H9 (cell line): Measurements from ENCODE around the gene RNF212. TPM values are rescaled to one million over a fixed set of nuclear protein-coding genes. Genes with fewer than 3 reads are reported as not detected.

Experiments used
- DNase-seq: peaks from one replicate; pipeline ENCODE4 v3.0.0-alpha.2; 2017
- H2AFZ ChIP-seq: one replicate; pipeline ENCODE4 v1.6.1; 2013; ENCODE audit warnings: mild to moderate bottlenecking, low read length, control low read depth, moderate library complexity
- H2AK5ac ChIP-seq: 2 replicates; pipeline ENCODE4 v1.6.1; 2013; ENCODE audit warnings: low read length, control low read depth, mixed read lengths; ENCODE audit not compliant: insufficient read length
- H2BK120ac ChIP-seq: one replicate; pipeline ENCODE4 v1.6.1; 2013; ENCODE audit warnings: low read depth, mild to moderate bottlenecking, low read length, control low read depth, inconsistent platforms; ENCODE audit not compliant: poor library complexity, severe bottlenecking
- H2BK12ac ChIP-seq: 2 replicates; pipeline ENCODE4 v1.6.1; 2013; ENCODE audit warnings: low read length, control low read depth, mixed read lengths, low read depth; ENCODE audit not compliant: insufficient read length
- H2BK15ac ChIP-seq: 2 replicates; pipeline ENCODE4 v1.6.1; 2013; ENCODE audit warnings: low read depth, low read length, control low read depth
- H2BK20ac ChIP-seq: one replicate; pipeline ENCODE4 v1.6.1; 2013; ENCODE audit warnings: low read depth, mild to moderate bottlenecking, low read length, control low read depth, inconsistent platforms; ENCODE audit not compliant: poor library complexity, severe bottlenecking
- H2BK5ac ChIP-seq: 2 replicates; pipeline ENCODE4 v1.6.1; 2013; ENCODE audit warnings: low read length, control low read depth, mixed read lengths; ENCODE audit not compliant: insufficient read length
- H3K14ac ChIP-seq: 2 replicates; pipeline ENCODE4 v1.6.1; 2013; ENCODE audit warnings: low read length, control low read depth; ENCODE audit not compliant: insufficient read depth
- H3K18ac ChIP-seq: 2 replicates; pipeline ENCODE4 v1.6.1; 2013; ENCODE audit warnings: low read depth, mild to moderate bottlenecking, mixed read lengths, low read length, control low read depth; ENCODE audit not compliant: insufficient read length
- H3K23ac ChIP-seq: 2 replicates; pipeline ENCODE4 v1.6.1; 2013; ENCODE audit warnings: low read length, control low read depth, mixed read lengths, low read depth; ENCODE audit not compliant: insufficient read length
- H3K23me2 ChIP-seq: 2 replicates; pipeline ENCODE4 v1.6.1; 2013; ENCODE audit warnings: low read depth, mild to moderate bottlenecking, mixed read lengths, low read length, control low read depth; ENCODE audit not compliant: insufficient read length, poor library complexity, severe bottlenecking
- H3K27ac ChIP-seq: 2 replicates; pipeline ENCODE4 v1.5.1; 2013; ENCODE audit warnings: low read length, control low read depth, mixed read lengths, low read depth; ENCODE audit not compliant: insufficient read length
- H3K27me3 ChIP-seq: 2 replicates; pipeline ENCODE4 v1.6.1; 2013; ENCODE audit warnings: low read length, control low read depth, inconsistent platforms; ENCODE audit not compliant: insufficient read depth
- H3K4ac ChIP-seq: 2 replicates; pipeline ENCODE4 v1.6.1; 2013; ENCODE audit warnings: low read depth, mild to moderate bottlenecking, control low read depth, inconsistent platforms, low read length, moderate library complexity
- H3K4me1 ChIP-seq: 2 replicates; pipeline ENCODE4 v1.6.1; 2013; ENCODE audit warnings: low read length, control low read depth, inconsistent platforms; ENCODE audit not compliant: insufficient read depth
- H3K4me2 ChIP-seq: 2 replicates; pipeline ENCODE4 v1.6.1; 2013; ENCODE audit warnings: low read length, control low read depth, mixed read lengths; ENCODE audit not compliant: insufficient read length, insufficient read depth
- H3K56ac ChIP-seq: 2 replicates; pipeline ENCODE4 v1.6.1; 2013; ENCODE audit warnings: low read depth, mild to moderate bottlenecking, mixed read lengths, low read length, control low read depth; ENCODE audit not compliant: insufficient read length
- H3K79me1 ChIP-seq: 2 replicates; pipeline ENCODE4 v1.6.1; 2013; ENCODE audit warnings: low read depth, mild to moderate bottlenecking, moderate library complexity, low read length, control low read depth, inconsistent platforms; ENCODE audit not compliant: insufficient read depth, poor library complexity, severe bottlenecking
- H3K79me2 ChIP-seq: 2 replicates; pipeline ENCODE4 v1.6.1; 2013; ENCODE audit warnings: low read length, control low read depth, inconsistent platforms; ENCODE audit not compliant: insufficient read depth
- H3K9ac ChIP-seq: 2 replicates; pipeline ENCODE4 v1.6.1; 2013; ENCODE audit warnings: low read length, control low read depth, mixed read lengths; ENCODE audit not compliant: insufficient read length; ENCODE audit errors: extremely low read depth
- H3K9me3 ChIP-seq: one replicate; pipeline ENCODE4 v1.6.1; 2013; ENCODE audit warnings: low read depth, low read length, inconsistent platforms; ENCODE audit not compliant: control insufficient read depth
- H3T11ph ChIP-seq: one replicate; pipeline ENCODE4 v1.6.1; 2013; ENCODE audit warnings: mild to moderate bottlenecking, low read length, control low read depth, inconsistent platforms
- H4K20me1 ChIP-seq: one replicate; pipeline ENCODE4 v1.6.1; 2013; ENCODE audit not compliant: control insufficient read depth, insufficient read length, insufficient read depth
- H4K5ac ChIP-seq: 2 replicates; pipeline ENCODE4 v1.6.1; 2013; ENCODE audit warnings: low read depth, mild to moderate bottlenecking, mixed read lengths, low read length, control low read depth; ENCODE audit not compliant: insufficient read length
- H4K8ac ChIP-seq: replicated peaks from 2 replicates; pipeline ENCODE4 v1.6.1; 2013; ENCODE audit warnings: low read length, control low read depth, mixed read lengths, low read depth; ENCODE audit not compliant: insufficient read length
- H4K91ac ChIP-seq: 2 replicates; pipeline ENCODE4 v1.6.1; 2013; ENCODE audit warnings: low read depth, mild to moderate bottlenecking, moderate library complexity, mixed read lengths, low read length, control low read depth; ENCODE audit not compliant: insufficient read length
- H3K27ac Mint-ChIP-seq, 3 experiments: 2 replicates in 2 of 3; 3 replicates in 1 of 3; pipeline ENCODE4 v1.8.0; 2020 to 2021; ENCODE audit warnings: mixed read lengths in 3 of 3, mild to moderate bottlenecking in 1 of 3, moderate library complexity in 1 of 3
- H3K27me3 Mint-ChIP-seq: 2 replicates; pipeline ENCODE4 v1.8.0; 2021; ENCODE audit warnings: low read depth, mild to moderate bottlenecking, moderate library complexity, mixed read lengths
- H3K36me3 Mint-ChIP-seq, 3 experiments: 2 replicates in 2 of 3; 3 replicates in 1 of 3; pipeline ENCODE4 v1.8.0; 2020 to 2021; ENCODE audit warnings: low read depth in 3 of 3, mixed read lengths in 3 of 3; ENCODE audit not compliant: insufficient read depth in 1 of 3
- H3K4me1 Mint-ChIP-seq, 2 experiments: 2 replicates each; pipeline ENCODE4 v1.8.0; 2020; ENCODE audit warnings: mixed read lengths in 2 of 2
- H3K4me3 Mint-ChIP-seq, 2 experiments: 2 replicates in 1 of 2; 3 replicates in 1 of 2; pipeline ENCODE4 v1.8.0; 2020 to 2021; ENCODE audit warnings: mild to moderate bottlenecking in 2 of 2, mixed read lengths in 2 of 2, moderate library complexity in 1 of 2
- H3K9me3 Mint-ChIP-seq, 2 experiments: 2 replicates in 1 of 2; 3 replicates in 1 of 2; pipeline ENCODE4 v1.8.0; 2020; ENCODE audit warnings: mild to moderate bottlenecking in 2 of 2, mixed read lengths in 2 of 2, moderate library complexity in 1 of 2
- WGBS: extraction: QIAGEN DNeasy Blood & Tissue Kit; methylation state at CpG from one replicate; pipeline ENCODE4 v1.1.7; 2013; ENCODE audit warnings: missing lambda C conversion rate, low lambda C conversion rate, mixed read lengths; ENCODE audit not compliant: insufficient read length; ENCODE audit errors: extremely low coverage; 5-methylcytosine and 5-hydroxymethylcytosine counted together
- total RNA-seq: library from RNA; stranded (reverse); gene quantifications from 2 replicates; pipeline ENCODE4 v1.2.1, GENCODE V29; 2021
- TF ChIP-seq, protein P1 (sequence below): fragments of 200-600 bp; sonication (generic); conservative IDR thresholded peaks from 3 replicates; pipeline ENCODE4 v1.8.0; 2021; ENCODE audit warnings: antibody characterized with exemption, mild to moderate bottlenecking

The RNF212 gene
- total RNA-seq, 1 experiment from 2014 or later = 3.0 TPM

DNA sequence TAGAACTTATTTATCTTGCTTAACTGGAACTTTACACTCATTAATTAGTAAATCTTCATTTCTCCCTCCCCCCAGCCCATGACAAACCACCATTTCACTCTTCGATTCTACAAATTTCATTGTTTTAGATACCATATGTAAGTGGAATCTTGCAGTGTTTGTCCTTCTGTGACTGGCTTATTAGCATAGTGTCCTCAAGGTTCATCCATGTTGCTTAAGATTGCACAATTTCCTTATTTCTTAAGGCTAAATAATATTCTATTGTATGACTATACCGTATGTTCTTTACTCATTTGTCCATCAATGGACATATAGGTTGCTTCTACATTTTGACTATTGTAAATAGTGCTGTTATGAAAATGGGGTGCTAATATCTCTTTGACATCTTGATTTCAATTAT, 24.5 kb upstream of the RNF212 start:
- Histone ChIP-seq H3K18ac (no peak overlapping the region), H3K27me3 (no peaks in the 10 kb centered on the region), H2BK5ac (no peak overlapping the region), H2BK120ac (no peak overlapping the region), H3K4me2 (no peak overlapping the region), H4K5ac (no peak overlapping the region), H2AK5ac (no peak overlapping the region), H3K9ac (no peak overlapping the region), H3K4me1 (no peaks in the 10 kb centered on the region), H2BK20ac (no peak overlapping the region), H4K8ac (no peak overlapping the region), H3K23me2 (no peaks in the 10 kb centered on the region), H3K79me2 (no peaks in the 10 kb centered on the region), H2AFZ (no peak overlapping the region), H2BK15ac (no peak overlapping the region), H3K4ac (no peak overlapping the region), H3K79me1 (no peaks in the 10 kb centered on the region), H2BK12ac (no peak overlapping the region), H3K56ac (no peak overlapping the region), H3K27ac (no peak overlapping the region), H4K20me1 (no peaks in the 10 kb centered on the region), H3K14ac (no peak overlapping the region), H3T11ph (no peak overlapping the region), H4K91ac (no peak overlapping the region), H3K23ac (no peak overlapping the region), H3K9me3 (no peaks in the 10 kb centered on the region)
- Mint-ChIP-seq H3K27me3 (peaks cover 50% of the 10 kb centered on the region), H3K4me3 (no peak overlapping the region), H3K27ac (no peak overlapping the region), H3K9me3 (peaks cover 3 to 23% of the 10 kb centered on the region in 2 experiments; a peak in 2 of 5 replicates), H3K4me1 (no peaks in the 10 kb centered on the region), H3K36me3 (no peaks in the 10 kb centered on the region)
- WGBS = no CpG with 5 or more reads among the region's 2 CpGs
- no peak for DNase-seq
- TF ChIP-seq, protein P1, sequence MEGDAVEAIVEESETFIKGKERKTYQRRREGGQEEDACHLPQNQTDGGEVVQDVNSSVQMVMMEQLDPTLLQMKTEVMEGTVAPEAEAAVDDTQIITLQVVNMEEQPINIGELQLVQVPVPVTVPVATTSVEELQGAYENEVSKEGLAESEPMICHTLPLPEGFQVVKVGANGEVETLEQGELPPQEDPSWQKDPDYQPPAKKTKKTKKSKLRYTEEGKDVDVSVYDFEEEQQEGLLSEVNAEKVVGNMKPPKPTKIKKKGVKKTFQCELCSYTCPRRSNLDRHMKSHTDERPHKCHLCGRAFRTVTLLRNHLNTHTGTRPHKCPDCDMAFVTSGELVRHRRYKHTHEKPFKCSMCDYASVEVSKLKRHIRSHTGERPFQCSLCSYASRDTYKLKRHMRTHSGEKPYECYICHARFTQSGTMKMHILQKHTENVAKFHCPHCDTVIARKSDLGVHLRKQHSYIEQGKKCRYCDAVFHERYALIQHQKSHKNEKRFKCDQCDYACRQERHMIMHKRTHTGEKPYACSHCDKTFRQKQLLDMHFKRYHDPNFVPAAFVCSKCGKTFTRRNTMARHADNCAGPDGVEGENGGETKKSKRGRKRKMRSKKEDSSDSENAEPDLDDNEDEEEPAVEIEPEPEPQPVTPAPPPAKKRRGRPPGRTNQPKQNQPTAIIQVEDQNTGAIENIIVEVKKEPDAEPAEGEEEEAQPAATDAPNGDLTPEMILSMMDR = no peak
